HG02798 (cell line): ENCODE measurements around the gene NTN3.
"Not testable (repeated sequence)": the region's sequence is repeated elsewhere in the genome, so short reads cannot be mapped to it uniquely, and the experiment has no call there.

Source experiments
- ATAC-seq: cut with Tn5 transposase; IDR thresholded peaks from one replicate; pipeline ENCODE4 v1.9.1; 2021; ENCODE audit warnings: mild to moderate bottlenecking; ENCODE audit not compliant: unreplicated experiment, poor library complexity

NTN3 gene

DNA sequence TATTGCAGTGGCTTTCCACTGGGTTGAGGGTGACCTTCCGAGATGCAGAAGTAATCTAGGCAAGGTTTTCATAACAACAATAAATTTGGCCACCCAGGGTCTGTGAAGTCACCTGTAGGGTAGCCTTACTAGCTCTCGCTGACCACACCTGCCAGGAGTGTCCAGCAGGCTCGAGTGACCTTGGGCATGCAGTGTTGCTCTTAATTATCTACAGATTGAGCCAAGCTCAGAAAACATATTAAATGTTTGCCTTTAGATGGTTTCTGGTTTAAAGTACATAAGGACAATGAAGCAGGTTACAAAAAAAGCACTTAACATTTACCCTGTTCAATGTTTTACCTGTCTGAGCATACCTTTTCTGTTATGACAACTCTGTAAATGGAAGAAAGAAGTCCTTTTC, 5.6 kb downstream of the NTN3 start:
- ATAC-seq, result no peak

DNA sequence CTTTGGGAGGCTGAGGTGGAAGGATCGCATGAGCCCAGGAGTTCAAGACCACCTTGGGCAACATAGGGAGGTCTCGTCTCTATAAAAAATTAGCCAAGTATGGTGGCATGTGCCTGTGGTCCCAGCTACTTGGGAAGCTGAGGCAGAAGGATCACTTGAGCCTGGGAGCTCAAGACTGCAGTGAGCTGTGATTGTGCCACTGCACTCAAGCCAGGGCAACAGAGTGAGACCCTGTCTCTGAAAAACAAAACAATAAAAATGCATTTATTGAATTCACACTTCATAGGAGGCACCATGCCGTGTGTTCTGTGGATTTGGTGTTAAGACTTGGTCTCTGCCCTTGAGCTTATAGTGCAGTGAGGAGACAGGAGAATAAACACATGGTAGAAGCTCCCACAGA, 6.2 kb downstream of the NTN3 start:
- no peak for ATAC-seq

DNA sequence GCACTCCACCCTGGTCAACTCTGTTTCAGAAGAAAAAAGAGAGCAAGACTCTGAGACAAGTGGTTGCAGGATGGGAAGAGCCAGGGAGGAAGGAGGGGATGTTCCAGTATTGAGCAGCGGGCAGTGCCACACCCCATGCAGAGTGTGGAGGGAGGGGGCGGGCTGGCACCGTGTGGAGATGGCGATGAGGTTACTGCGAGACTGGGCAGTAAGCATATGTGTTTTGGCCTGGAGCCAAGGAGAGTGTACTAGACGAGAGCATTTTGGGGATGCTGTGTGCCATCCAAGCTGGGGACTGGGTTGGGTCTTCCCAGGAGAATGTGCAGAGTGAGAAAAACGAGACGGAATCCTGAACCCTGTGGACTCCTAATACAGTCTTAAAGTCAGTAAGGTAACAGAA, 7.2 kb downstream of the NTN3 start:
- no peak for ATAC-seq

DNA sequence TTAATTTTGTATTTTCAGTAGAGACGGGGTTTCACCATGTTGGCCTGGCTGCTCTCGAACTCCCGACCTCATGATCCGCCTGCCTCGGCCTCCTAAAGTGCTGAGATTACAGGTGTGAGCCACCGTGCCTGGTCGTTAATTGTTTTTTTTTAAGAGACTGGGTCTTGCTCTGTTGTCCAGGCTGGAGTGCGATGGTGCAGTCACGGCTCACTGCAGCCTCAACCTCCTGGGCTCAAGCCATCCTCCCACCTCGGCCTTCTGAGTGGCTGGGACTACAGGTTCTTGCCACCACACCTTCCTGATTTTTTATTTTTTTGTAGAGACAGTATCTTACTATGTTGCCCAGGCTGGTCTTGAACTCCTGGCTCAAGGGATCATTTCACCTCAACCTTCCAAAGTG, 8.9 kb downstream of the NTN3 start:
- ATAC-seq, result not testable (repeated sequence)

DNA sequence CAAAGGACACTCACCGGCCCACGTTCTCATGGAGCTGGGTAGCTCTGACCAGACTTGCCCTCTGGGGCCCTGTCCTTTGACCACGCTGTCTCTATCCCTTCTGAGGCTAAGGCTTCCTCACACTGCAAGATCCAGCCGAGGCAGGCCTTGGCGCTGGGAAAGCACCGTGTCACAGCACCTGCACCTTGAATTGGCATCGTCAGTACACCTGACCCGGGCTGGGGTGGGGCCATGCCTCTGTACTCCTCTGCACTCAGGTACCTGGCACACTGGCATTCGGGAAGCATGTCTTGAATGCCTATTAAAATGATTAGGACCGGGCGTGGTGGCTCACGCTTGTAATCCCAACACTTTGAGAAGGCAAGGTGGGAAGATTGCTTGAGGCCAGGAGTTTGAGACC, 9.9 kb downstream of the NTN3 start:
- ATAC-seq, result no peak

DNA sequence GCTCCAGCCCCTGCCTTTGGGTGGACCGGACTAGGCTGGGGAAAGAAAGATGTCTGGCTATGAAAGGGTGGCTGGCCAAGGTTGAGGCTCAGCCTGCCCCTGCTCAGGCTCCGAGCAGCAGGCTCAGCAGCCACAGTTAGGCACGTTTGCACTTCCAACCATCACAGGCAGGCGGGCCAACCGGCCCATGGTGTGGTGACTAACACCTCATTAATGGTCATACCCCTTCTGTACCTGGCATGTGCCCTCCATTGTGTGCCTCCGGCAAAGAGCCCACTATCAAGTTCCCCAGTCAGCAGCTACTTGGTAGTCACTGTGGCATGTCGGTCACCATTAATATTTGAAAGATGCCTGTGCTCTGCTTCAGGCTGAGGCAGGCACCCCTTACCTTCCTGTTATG, 10.6 kb downstream of the NTN3 start:
- ATAC-seq, result no peak

DNA sequence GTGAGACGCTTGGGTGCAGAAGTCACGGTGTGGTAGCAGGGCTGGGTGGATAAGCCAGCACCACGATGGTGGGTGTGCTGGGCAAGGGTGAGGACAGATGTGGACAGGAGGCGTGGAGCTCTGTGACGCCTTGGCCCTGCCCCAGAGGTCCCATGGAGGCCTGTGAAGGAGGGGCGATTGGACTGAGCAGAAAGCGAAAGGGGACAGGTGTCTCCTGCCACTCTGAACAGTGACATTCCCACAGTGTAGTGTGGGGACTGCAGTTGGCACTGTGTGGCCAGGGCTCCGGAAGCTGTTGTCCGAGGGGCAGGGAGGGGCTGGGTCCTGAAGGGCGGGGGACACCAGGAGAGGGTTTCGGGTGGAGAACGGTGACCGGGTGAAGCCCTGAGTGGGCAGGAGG, 11.2 kb downstream of the NTN3 start:
- no peak for ATAC-seq

DNA sequence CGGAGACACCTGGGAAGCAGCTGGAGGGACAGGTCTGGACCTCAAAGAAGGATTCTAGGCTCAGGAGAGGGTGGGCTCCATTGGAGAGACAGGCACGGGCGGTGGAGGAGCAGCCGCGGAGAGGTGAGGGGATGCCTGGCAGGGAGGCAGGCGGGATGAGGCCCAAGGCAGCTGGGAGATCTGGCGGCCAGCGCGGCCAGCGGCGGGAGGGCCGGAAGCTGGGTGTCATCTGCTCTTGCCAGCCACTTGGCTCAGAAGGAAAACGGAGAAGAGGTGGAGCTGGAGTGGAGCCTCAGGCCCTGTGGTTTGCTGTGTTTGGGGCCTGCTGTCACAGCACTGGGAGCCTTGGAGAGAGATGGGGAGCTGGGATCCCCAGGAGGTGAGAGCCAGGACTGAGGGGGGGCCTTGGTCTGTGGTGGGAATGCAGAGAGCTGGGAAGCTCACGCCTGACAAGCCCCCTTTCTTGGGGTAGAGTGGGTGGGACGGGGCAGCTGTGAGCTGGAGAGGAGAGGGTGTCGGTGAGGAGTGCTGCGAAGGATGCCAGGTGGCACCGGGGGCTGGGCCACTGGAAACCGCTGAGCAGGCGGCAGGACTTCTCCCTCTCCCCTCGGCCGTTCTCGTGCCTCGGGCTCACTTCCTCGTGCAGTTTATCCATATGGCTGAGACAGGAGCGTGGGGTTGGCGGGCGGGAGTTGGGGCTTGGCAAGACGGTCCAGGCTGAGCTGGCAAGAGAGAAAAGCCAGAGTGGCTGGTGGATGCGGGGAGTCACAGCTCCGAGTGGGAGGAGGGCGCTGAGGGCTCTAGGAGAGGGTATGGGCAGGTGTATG, 11.8 kb downstream of the NTN3 start:
- ATAC-seq, result no peak

DNA sequence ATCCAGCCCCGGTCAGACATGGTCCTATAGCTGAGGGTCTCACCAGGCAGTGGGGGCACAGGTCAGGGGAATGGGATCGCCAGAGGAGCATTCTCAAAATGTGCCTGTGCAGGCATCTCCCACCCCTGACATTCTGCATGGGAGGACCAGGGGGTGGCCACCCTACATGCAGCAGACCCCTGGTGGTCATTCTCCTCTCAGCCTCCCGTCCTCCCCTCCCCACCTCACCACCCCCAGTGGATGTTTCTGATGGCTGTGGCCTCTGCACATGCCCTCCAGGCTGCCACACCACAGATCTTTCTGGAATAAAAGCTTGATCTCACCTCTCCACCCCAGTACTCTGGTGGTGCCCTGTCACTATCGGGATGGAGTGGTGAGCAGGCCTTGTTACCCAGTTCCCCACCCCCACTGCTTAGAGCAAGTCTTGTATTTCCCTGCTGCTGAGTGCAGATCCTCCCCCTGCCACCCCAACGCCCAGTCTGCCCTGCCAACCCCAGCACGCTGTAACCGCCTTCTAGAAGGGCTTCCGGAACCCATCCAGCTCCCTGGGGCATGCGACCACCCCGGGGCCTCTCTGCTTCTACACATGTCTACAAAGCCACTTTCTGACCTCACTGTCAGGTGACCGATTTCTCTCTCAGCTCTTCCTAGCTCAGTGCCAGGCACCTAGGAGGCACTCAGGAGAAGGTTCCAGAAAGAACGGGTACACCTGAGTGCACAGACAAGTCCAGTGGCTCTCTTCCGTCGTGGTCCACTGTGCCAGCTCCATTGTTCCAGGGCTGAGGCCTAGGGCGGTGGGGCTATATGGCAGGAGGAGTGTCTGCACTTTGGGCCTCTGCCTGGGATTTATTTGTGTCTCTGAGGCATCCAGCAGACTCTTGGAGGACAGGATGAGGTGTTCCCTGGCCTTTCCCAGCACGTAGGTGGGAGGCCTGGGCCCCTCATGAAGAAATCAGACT, 13.1 kb downstream of the NTN3 start:
- ATAC-seq, result no peak

DNA sequence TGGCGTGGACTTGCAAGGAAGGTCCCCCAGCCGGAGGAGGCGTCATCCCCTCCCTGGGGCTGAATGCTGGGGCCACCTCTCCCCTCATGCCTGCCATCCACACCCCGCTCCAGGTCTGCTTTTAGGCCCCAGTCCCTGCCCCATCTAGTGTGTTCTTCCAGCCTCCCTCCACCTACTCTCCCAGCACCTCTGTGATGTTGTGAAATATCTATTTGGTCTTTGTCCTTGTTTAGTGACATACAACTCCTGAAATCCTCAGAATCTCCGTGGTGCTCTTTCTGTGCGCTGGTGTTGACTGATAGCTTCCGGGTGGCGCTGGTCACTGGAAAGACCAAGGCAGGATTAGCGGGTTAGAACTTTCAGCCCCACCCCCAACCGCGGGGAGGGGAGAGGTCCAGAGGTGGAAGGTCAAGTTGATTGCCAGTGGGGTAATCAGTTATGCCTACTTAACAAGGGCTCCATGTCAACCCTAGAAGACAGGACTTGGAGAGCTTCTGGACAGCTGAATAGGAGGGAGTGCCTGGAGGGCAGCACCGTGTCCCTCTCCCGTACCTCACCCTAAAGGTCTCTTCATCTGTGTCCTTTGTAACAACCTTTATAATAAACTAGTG, 13.9 kb downstream of the NTN3 start:
- ATAC-seq, result no peak

DNA sequence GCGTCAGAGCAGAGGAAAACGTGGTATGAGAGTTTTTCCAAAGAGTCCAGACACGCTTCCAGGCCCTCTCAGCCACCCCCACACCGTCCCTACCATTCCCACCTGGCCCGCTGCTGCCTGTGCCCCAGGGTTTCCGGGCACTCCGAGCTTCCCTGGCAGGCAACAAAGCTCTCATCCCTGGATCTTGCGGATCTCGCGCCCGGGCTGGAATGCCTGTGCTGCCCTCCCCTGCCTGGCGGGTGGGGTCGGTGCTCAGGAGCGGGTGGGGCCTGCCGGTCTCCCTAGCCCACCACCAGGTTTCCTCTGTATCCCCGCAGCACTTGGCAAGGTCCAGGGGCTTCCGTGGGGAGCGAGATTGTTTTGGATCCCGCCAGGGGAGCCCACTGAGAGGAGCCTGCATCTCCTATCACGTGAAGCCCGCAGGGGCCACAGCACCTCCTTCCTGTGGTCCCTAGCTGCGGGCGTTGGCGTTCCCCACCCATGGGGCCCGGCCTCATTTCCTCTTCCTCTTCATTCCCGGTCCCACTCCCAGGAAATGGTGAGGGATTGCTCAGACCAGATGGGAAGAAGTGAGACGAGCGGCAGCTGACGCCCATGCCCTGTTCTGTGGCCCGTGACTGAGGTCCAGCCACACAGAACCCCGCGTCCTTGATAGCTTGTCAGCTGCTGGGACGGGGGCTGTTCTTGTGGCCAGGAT, 14.9 kb downstream of the NTN3 start:
- ATAC-seq, result no peak

DNA sequence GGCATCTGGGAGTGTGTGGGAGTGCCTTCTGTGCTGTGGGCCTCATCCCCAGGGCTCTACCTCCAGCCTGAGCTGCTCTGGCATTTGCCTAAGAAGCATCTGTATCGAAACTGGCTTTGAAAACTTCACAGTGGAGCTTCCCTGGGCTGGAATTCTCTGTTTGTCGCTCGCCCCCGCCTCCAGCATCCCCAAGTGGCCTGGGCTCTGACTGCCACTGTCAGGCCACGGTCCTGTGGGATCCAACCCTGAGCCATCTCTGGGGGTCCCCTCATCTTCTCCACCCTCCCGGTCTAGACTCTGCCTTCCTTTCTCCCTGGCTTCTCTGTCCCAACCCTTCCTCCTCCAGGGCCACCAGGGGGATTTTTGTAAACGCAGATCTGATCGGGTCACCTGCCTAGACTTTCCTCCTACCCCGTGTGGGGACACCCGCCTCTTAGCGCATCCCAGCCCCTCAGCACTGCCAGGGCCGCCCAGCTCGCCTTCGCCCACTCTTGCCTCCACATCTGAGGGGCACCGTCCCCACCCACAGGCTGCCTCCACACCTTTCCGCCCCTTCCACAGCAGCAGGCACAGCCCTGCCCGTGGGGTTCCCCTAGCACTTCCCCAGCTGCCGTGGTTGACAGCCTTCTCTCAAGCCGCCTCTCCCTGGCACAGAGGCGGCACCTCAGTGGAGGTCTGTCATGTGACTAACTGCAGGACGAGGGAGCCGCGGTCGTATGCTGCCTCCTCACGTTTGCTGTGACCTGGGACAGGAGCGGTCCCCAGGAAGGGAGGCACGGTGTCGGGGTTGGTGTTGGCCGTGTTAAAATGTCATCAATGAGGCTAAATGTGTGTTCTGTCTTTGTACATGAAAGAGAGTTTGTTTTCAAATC, 15.8 kb downstream of the NTN3 start:
- peak; percentile 77 for ATAC-seq

DNA sequence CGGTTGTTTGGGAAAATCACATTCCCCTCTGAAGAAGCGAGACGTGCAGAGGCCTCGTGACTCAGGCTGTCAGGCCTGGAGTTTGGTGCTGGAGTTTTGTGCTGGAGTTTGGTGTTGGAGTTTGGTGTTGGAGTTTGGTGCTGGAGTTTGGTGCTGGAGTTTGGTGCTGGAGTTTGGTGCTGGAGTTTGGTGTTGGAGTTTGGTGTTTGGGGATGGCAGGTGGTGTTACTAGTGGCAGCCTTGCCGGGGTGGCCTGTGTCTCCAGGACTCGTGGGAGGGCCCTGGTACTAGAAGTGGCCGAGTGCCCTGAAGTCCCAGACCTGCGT, 16.4 kb downstream of the NTN3 start:
- ATAC-seq, result no peak

DNA sequence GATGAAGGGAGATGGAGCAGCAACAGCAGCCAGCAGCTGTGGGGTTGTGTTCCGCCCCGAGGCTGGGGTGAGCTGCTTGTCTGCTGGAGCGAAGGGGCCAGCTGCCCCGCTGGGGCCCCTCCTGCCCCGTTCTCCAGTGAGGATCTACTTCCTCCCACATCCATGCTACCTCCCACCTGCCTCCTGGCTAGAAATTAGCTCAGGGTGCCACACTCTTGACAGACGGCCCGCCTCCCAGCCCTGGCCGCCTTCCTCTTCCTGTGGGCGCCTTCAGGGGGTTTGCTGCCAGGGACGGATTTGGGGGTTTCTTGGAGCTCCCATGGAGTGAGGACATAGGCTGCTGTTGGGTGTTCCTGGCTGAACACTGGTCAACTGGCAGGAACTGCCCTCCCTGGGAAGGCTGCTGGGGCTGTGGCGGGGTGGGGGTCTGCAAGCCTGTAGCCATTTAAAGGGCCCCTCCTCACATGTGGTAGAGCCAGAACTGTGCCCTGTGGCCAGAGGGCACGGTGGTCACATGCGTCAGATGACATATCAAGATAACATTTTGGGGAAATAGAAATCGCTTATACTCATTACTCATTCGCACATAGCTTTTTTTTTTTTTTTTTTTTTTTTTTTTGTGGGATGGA, 16.9 kb downstream of the NTN3 start:
- no peak for ATAC-seq

DNA sequence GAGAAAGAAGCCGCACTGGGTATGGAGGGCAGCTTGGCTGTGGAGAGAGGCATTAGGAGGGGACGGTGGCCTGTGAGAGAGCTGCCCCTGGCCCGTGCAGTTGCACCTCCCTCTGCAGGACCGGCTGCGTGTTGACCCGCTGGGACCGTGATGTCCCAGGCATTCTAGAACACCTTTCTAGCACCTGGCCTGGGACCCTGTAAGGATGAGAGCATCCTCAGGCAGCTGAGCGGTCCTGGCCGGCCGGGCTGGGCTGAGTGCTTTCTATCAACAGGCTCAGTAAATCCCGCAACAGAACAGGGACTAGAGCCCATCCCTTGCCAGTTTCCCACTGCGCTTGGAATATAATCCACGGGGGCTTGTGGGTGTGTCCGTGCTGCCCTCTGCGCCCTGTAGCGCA, 18.5 kb downstream of the NTN3 start:
- ATAC-seq, result no peak

DNA sequence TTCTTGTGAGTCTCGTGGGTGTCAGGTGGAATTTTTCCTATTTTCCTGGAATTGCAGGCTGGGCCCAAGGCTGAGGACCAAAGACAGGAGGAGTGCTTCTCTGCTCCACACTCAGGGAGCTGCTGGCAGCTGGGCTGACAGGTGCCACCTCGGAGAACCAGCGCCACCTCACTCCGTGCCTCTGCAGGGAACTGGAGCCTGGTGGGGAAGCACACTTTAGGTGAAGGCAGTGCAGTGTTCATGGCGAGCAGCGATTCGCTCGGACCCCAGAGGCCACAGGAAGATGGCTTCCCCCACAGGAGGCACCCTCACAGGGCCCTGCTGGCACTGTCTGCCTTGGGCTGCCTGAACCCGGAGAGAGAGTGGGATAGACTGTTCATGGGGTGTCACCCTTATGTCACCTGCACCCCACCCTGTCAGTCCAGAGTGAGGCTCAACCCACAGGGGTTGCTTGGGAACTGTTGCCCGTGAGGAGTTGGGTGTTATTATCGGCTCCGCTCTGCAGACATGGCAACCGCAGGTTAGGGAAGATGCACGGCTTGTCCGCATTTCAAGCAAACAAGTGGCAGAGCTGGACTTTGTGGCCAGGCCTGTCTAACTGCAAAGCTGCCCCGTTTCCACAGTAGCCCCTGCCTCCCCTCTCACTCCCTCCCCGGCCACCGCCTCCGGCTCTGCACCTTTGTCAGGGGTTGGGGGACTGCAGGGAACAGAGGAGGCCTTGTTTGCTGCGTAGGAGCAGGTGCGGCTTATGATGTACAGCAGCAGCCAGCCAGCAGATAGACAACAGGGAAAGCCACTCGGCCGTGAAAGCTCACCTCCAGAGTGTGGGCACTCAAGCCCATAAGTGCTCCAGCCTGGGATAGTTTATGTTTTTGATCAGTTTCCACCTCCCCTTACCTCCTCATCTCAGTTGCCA, 19.4 kb downstream of the NTN3 start:
- no peak for ATAC-seq

DNA sequence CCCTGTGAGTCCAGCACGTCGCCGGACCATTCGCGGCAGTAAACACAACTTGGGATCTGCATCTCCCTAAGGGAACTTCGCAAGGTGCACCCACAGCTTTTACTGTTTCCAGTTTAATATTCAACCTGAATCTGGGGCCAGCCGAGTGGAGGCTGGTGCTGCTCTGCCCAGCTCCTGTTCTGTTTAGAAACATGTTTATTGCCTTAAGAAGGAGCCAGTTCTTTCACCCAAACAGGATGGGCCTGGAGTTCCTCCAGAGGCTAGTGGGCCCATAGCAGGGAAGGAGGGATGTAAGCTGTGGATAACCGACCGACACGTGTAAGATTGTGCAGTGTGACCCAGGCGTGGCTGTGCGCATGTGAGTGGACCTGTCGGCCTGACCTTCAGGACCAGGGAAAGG, 21.2 kb downstream of the NTN3 start:
- no peak for ATAC-seq

DNA sequence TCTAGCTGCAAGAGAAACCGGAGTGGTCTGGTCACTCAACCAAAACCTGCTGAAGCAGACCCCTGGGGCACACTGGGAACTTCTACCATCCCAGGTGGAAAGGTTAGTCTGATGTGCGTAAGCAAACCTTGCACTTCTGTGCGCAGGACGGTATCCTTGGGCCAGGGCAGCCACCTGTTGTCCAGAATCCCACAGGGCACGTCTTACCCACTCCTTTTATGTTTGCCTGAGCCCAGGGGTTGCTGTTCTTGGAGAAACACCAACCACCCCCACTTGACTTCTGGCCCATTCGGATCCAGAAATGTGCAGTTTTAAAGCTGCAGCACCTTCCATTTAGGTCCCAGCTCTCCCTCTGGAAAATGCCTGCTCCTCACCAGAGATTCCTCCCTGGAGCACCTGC, 22.5 kb downstream of the NTN3 start:
- ATAC-seq, result no peak
